NCI-H2196 treated with DMSO at 0.1 percent for 48 hours (cell line): Measurements from ENCODE around the gene ATP2A3.

Experiments
- DNase-seq: peaks from one replicate; lab custom pipeline; 2025; ENCODE audit not compliant: unreplicated experiment; lab: John Stamatoyannopoulos, UW

ATP2A3 gene

GRCh38 chr17:3875317-3875716 lies 88.9 kb downstream of the ATP2A3 start:
- DNase-seq = no peak
